ENCODE results near the gene RECQL.
"Not testable (repeated sequence)": the region's sequence is repeated elsewhere in the genome, so short reads cannot be mapped to it uniquely, and the experiment has no call there.

GRCh38 chr12:21467334-21467733, 34.1 kb downstream of the RECQL start:
- not testable (repeated sequence) for TF ChIP-seq CTCF (IDR thresholded peaks at IDR 0.05; ENCODE audit: low read length); EZH2 (IDR thresholded peaks at IDR 0.05; ENCODE audit: borderline replicate concordance, low read length)
